GM19452 (cell line): ENCODE results near the gene MZT2B.
A peak's percentile ranks its signal among the peaks of the same experiment; 100 is the strongest.
"Not testable (repeated sequence)": the region's sequence is repeated elsewhere in the genome, so short reads cannot be mapped to it uniquely, and the experiment has no call there.

Experiments used
- ATAC-seq: cut with Tn5 transposase; IDR thresholded peaks from one replicate; pipeline ENCODE4 v1.9.1; 2021; ENCODE audit not compliant: unreplicated experiment

MZT2B gene, protein sequence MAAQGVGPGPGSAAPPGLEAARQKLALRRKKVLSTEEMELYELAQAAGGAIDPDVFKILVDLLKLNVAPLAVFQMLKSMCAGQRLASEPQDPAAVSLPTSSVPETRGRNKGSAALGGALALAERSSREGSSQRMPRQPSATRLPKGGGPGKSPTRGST

DNA sequence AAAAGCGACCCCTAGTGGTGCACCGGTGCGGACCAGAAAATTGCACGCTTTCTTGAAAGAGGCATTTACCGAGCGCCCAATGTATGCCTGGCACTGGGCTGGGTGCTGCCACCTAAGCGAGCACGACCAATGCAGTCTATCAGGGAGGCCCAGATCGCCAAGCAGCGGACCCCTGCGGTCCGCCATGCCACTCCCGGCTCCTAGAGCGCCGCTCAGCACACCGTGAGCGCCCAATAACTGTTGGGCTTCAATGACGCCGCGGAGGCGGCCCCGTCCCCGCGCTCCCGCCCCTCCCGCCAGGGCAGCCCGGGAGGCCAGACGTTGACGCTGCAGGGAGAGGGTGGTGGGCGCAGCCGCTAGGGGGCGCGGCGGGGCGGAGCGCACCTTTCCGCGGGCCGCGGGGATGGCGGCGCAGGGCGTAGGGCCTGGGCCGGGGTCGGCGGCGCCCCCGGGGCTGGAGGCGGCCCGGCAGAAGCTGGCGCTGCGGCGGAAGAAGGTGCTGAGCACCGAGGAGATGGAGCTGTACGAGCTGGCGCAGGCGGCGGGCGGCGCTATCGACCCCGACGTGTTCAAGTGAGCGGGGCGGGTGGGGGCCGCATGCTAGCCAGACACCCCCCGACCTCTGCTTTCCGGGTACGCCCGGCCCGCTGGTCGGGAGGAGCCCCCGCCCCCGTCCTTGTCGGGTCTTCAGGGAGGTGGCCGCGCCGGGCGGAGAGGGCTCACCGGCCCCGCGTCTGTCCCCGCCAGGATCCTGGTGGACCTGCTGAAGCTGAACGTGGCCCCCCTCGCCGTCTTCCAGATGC, at the start of gene MZT2B:
Gene MZT2B, plus strand, starts transcription at position 383 of the 803 bp plus-strand sequence. Its CDS starts 21 bp downstream, at position 404.
- peak; percentile 78 for ATAC-seq

DNA sequence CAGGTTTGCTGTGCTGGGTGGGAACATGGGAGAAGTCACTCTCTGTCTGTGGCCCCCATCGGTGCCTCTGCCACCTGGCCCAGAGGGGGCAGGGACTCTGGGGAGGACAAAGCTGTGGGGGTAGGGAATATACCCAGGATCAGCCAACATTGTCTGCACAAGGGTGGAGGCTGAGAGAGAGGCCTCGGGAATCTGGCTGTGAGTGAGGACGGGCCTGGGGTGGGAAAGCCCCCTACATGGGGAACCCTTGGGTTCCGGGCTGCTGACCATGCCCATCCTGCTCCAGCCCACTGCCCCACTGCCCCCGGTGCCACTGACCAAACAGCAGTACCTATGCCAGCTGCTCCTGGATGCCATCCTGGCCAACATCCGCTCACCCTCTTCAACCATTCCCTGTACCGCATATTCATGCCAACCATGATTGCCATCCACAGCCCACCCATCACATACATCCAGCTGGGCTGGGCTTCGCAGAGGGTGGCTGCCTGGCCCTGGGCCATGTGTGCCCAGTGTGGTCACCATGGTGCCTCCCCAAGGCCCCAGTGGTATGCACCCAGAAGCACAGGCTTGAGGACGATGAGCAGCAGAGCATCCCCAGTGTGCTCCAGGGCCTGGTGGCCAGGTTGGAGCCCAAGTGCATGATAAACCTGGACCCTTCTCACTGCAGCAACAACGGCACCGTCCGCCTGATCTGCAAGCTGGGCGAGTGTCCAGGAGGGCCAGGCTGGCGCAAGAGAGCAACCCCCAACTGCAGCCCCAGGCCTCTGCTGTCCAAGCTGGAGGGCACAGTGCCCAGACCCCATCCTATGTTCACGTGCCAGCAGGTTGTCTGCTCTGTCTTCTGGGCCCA, 46.1 kb upstream of the MZT2B start:
- no peak for ATAC-seq

DNA sequence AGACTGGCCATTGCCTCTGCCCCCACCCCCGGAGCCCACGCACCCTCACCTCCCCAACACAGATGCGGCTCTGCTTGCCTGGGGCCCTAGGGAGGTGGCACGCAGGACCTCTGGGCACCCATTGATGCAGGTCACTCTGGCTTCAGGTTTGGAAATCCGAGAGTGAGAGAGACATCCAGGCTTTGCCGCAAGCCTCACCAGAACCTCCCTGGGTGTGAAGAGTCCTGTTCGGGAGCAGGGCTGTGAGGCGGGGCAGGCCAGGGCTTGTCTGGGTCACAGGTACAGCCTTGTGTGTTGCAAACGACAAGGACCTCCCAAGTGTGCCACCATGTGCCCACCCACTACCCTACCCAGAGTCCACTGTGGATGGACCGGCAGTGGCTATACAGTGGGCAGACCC, 45.5 kb upstream of the MZT2B start:
- not testable (repeated sequence) for ATAC-seq

DNA sequence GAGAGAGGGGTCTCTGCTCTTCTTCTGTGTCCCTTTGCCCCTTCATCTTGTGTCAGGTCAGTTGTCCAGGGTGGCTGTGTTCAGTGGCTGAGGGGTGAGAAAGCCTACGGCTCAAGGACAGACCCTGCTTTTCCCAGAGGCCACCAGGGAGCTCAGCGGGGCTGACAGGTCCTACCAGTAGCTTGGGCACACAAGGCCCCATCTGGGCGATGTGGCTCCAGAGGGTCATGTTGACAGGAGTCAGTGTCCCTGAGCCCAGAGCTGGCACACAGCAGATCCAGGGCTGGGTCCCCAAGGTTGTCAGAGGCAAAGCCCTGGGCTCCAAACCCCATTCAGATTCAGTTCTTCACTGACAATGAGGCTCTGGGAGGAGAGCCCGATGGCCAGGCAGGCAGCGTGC, 44.9 kb upstream of the MZT2B start:
- not testable (repeated sequence) for ATAC-seq

DNA sequence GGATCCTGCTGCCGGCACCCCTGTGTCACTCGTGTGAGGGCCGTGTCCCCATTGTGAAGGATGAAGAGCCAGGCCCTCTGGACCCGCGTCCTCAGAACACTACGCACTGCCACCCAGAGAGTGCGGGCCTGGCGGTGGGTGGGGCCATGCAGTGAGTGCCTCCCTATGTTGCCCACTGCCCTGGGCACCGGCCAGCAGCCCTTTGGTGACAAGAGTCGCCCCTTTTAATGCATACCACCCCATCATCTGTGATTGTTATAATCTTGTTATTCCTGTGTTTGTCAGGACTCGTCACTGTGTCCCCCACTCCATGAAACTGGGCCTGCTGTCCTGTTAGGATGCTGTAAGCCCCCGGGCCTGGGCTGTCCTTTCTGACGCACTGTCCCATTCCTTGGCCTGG, 43.7 kb upstream of the MZT2B start:
- not testable (repeated sequence) for ATAC-seq

DNA sequence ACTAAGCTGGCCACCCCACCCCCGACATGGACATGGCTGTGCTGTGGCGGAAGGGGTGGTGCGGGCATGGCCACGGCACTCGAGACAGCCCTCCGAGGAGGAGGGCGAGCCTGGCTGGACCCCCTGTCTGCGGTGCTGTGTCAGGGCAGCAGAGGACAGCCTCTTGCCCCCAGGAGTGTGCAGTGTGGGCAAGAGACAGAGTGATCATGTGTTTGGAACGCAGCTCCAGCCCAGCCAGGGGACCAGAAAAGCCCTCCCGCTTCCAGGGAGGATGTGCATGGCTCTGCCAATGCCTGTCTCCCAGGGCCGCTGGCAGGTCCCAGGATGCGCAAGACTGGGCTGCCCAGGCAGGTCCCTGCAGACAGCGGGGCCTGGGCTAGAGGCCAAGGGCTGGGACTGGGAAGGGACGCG, 43.2 kb upstream of the MZT2B start:
- not testable (repeated sequence) for ATAC-seq

DNA sequence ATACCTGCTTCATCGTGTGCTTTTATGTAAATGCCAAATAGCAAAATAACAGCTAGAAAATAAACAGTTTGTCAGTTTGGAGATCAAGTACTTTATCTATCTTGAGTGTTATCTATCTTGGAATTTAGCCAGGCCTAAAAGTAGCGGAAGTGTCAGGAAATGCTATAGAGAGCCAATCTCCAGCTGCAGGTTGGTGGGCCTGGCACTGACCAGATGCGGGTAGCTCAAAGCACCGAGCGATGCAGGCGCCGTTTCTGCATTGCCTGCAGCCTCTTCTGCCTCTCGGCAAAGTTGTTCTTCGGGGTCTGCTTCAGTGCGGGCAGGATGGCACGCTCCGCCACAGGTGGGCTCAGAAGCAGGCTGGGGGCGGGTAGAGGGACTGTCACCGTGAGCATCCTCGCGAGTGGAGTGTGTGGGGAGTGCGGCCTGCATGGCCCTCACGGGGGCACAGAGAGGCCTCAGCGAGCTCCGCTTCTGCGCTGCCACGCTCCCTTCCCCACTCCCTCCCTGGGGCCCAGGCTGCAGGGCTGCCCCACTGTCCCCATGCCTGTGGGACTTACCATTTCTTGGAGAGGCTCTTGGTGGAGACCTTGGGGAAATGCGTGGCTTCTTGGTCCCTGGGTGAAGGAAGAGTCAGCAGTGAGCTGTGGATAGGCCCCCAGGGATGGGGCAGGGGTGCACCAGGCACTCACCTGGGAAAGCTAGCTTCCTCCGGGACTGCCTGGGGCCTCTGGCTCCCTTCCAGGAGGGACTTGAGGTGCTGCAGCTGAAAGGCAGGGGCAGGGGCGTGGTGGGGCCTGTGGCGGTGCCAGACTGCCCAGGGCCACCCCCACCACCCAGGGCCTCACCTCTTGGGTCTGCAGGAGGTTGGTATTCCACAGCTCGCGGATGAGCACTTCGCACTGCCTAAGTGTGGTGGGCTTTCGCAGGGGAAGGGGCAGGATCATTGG, 42.5 kb upstream of the MZT2B start:
- not testable (repeated sequence) for ATAC-seq

DNA sequence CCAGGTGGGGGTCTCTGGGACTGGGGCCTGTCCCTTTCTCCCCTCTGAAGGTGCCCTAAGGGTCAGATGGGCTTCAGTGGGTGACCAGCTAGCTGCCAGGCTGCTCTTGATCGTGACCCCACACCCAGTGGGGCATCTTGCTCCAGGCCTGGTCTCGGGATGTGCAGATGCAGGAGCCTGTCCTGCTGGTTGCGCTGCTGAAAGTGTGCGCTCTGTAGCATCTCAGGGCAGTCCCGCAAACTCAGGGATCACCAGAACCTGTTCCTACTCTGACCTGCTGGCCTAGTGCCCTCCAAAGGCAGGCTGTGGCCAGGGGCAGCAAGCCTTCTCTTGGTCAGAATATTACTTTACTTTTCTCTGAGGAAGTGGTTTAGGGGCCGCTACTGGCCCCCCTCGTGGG, 41.5 kb upstream of the MZT2B start:
- ATAC-seq, result not testable (repeated sequence)

DNA sequence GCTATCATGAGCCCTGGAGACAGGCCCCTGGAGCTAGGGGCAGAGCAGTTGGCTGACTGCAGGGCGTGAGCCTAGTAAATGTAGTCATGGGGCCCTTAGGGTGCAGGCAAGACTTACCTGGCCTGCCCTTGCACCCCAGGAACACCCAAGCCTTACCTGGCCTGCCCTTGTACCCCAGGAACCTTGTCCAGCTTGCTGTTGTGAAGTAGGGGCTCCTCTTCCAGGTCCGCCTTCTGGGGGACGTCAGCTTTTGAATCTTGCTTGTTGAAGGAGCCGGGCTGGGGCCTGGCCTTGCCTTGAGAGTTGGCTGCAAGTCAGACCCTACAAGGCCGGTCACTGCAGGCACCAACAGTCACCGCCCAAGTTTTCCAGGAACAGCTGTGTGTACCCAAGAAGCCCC, 41.1 kb upstream of the MZT2B start:
- not testable (repeated sequence) for ATAC-seq

DNA sequence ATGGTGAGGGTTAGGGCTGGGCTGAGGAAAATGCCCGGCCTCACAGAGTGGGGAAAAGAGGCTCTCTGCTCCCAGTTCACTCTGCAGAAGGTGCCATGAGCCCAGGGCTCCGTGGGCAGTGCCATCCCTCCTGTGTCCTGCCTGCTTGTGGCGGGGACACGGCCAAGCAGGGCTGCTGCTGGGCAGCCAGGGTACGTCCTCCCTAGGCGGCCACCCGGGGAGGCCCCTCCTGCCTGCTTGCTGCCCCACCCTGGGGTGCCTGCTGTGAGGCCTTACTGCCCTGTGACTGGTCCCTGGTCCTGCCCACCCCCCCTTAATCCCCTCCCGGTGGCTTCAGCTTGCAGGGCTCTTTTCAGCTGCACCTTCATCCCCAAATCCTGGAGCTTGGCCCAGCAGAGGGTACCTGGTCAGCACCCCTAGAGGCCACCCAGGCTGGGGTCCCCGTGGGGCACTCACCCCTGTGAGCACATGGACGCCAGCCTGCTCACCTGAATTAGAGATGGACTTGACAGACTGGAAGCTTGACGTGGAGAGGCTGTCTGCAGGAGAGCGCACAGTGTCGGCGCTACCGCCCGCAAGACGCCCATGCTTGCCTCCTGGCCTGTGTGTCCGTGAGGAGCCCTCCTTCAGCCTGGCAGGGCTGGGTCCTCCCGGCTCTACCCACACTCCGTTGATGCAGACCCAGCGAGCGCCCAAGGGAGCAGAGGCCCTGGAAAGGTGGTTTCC, 40.3 kb upstream of the MZT2B start:
- not testable (repeated sequence) for ATAC-seq

DNA sequence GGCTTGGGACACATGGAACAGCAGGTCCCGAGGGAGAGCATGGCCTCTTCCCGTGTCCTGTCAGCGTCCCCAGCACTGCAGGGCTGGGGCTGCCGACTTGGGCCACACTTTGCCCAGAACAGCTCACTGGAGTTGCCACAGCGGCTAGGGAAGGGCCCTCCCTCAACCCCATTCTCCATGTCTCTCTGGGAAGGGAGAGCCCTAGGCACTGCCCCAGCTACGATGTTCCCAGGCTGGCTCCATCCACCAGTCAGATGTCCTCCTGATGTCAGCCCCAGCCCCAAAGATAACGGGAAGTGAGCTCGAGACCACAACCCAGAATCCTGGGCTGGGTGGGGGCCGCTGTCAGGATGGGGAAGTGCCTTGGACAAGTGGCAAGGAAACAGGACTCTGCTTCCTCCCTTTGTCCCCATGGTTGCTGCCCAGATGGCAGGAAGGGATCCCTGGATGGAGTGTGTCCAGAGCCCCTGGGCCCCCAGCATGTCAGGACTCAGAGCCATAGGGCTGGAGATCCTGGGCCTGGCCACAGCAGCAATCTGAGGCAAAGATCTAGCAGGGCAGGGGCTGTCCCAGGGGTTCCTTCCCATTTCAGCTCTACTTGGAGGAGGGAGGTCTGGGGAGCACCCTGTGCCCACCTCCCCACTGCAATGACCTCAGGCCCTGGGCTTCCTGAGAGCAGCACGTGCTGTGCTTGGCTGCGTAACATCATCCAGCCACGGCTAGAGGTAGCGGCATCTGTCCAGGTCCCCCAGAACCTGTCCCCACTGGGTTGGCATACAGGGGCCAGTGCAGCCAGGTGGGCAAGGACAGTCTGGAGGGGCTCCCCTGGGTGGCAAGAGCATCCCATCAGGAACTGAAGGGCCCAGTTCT, 39.4 kb upstream of the MZT2B start:
- ATAC-seq, result not testable (repeated sequence)

DNA sequence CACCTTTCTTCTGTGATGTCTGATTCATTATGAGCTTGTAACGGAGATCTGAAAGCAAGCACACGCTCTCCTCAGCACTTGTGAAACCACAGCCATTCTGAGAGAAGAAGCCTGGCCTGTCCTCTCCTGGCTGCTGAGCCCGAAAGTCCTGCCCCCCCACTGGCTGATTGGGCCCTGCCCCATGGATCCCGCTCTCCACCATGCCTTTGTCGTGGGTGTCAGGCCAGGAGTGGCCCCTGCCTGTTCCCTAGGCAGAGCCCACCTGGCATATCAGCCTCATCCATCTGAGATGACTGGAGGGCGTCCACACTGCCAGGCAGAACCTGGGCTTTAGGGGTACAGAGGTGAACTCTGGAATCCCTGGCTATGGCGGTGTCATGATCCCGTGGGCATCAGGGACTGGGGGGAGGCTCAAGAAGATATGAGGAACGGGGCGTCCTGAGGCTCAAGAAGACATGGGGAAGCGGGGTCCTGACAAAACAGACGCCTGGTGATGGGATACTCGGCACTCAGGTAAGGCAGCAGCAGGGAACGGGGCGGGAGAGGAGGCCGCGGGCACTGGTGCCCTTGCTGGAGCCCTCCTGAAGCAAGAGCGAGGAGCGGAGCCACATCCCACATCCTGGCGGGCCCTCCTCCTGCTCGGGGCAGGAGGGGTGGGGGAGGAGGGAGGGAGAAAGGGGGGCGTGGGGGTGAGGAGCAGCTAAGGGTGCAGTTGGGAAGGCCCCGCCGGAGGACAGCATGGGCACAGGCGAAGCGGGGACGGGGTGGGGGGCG, 38.6 kb upstream of the MZT2B start:
- not testable (repeated sequence) for ATAC-seq

DNA sequence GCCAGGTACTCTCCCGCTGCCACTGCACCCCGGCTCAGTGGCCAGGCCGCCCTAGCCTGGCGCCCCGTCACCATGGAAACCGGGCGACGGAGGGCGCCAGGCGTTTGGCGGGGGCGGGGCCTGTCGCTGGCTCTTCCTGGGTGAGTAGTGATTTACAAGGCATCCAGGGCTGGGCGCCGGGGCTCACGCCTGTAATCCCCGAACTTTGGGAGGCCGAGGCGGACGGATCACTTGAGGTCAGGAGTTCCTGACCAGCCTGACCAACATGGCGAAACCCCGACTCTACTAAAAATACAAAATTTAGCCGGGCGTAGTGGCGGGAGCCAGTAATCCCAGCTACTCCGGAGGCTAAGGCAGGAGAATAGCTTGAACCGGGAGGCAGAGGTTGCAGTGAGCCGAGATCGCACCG, 37.1 kb upstream of the MZT2B start, which contains the start of gene CCDC74B:
Gene CCDC74B, minus strand, starts transcription at position 107 of the 409 bp plus-strand sequence. CDS start 116 bp downstream, outside the sequence.
- ATAC-seq, result peak; percentile 93

DNA sequence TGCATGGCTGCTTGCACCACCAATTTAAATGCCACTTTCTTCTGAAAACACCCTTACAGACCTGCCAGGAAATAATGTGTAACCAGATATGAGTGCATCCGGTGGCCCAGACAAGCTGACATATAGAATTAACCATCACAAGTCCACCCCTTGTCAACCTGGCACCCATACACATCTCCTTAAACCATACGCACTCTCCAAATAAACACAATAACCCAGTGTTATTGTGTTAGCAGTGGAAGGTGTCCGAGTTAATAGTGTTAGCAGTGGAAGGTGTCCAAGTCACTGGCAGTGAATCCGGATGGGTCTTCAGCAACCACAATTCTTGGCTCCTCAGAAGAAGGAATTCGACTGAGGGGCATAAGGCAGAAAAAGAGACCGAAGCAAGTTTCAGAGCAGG, 33.5 kb upstream of the MZT2B start:
- ATAC-seq, result not testable (repeated sequence)

DNA sequence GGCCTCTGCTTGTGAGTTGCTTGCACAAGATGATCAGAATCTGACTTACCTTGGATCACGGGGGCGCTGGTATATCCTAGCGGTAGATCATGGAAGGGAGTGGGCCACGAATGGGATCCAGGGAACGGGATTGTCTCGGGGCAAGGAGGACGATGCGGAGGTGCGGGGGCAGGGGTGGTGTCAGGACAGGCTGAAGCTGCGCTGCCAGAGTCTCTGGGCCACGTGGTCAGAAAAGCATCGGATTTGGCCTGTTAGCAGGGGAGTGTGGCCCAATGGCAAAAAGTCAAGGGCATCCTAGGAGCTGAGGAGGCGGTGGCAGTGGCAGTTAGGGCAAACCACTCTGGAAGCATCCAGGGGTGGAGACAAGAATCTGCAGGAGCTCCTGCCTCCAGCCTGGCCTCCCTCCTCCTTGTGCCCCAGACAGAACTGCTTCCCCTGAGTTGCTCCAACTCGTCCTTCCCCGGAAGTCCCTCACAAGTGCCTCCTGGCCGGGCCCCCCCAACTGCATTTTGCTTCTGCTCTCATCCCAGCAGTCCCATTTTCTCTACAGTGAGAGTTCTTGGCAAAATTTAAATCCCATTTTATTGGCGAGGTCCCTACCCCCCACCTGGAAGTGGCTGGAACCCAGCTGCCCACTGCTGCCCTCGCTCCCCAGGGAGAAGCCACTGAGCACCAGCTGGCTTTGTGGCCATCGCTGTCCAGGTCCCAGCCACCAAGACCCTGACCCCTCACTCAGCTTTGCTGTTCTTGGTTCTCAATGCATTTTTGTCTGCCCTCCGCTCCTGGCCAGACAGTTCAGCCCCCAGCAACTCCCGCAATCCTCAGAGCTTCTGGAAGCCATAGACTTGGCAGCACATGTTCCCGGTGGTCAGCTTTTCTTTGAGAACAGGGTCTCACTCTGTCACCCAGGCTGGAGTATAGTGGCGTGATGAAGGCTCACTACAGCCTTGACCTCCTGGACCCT, 31.6 kb upstream of the MZT2B start:
- no peak for ATAC-seq

DNA sequence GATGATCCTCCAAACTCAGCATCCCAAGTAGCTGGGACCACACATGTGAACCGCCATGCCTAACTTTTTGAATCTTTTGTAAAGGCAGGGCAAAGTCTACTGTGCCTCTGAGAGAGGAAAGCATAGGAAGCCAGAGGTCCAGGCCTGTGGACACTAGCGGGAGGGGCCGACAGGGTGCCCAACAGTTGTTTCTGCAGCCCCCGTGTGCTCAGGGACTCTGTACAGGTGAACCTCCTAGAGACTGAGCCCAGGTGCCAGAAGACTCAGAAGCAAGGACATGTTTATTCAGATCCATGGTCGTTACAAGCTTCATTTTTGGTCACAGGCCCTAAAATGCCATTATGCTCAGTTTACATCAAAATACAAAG, 30.9 kb upstream of the MZT2B start:
- not testable (repeated sequence) for ATAC-seq
